CD4-positive, alpha-beta T cell treated with Interleukin-10 for 1 hour (primary cell): ENCODE results near the gene CEACAM18.
A peak's percentile ranks its signal among the peaks of the same experiment; 100 is the strongest.
"Not testable (repeated sequence)": the region's sequence is repeated elsewhere in the genome, so short reads cannot be mapped to it uniquely, and the experiment has no call there.

Experiments used
- DNase-seq: peaks from one replicate; pipeline ENCODE4 v3.0.0-alpha.2; 2020

Gene CEACAM18

GRCh38 chr19:51478381-51479234 lies at the start of gene CEACAM18:
Gene CEACAM18 (plus strand): TSS chr19:51478539.
- no peak for DNase-seq

- no peak for DNase-seq
These were observed 48.1 kb upstream of the CEACAM18 start for GRCh38 chr19:51430221-51430620.

GRCh38 chr19:51431124-51431523 lies 47.2 kb upstream of the CEACAM18 start:
- no peak for DNase-seq

GRCh38 chr19:51433043-51433442 lies 45.3 kb upstream of the CEACAM18 start:
- DNase-seq = no peak

GRCh38 chr19:51434456-51434855 lies 43.9 kb upstream of the CEACAM18 start:
- no peak for DNase-seq

- DNase-seq = peak; percentile 66
These were observed 39.3 kb upstream of the CEACAM18 start for GRCh38 chr19:51439021-51439465.

- DNase-seq = no peak
These were observed 38.3 kb upstream of the CEACAM18 start for GRCh38 chr19:51440052-51440451.

GRCh38 chr19:51440846-51441409 lies 37.4 kb upstream of the CEACAM18 start:
- no peak for DNase-seq

GRCh38 chr19:51441410-51442390 lies 36.6 kb upstream of the CEACAM18 start:
- peak; percentile 85 for DNase-seq

GRCh38 chr19:51447510-51447909 lies 30.8 kb upstream of the CEACAM18 start:
- DNase-seq = not testable (repeated sequence)

GRCh38 chr19:51448011-51448410 lies 30.3 kb upstream of the CEACAM18 start:
- no peak for DNase-seq

- DNase-seq = no peak
These were observed 29.8 kb upstream of the CEACAM18 start for GRCh38 chr19:51448411-51449016.

GRCh38 chr19:51450730-51451307 lies 27.5 kb upstream of the CEACAM18 start:
- no peak for DNase-seq

- DNase-seq = no peak
These were observed 21.6 kb upstream of the CEACAM18 start for GRCh38 chr19:51456541-51457290.

GRCh38 chr19:51457351-51458013 lies 20.9 kb upstream of the CEACAM18 start:
- no peak for DNase-seq

- no peak for DNase-seq
These were observed 20.2 kb upstream of the CEACAM18 start, which contains the start of gene SIGLEC8 for GRCh38 chr19:51458051-51458645. Gene SIGLEC8 (minus strand): TSS chr19:51458454. CDS start chr19:51458387, 67 bp downstream.

- no peak for DNase-seq
These were observed 19.3 kb upstream of the CEACAM18 start for GRCh38 chr19:51458899-51459505.

- no peak for DNase-seq
These were observed 18.0 kb upstream of the CEACAM18 start for GRCh38 chr19:51460164-51460992.

- no peak for DNase-seq
These were observed 16.6 kb upstream of the CEACAM18 start for GRCh38 chr19:51461723-51462161.
